22Rv1 (cell line): ENCODE results near the gene FHIT.

ENCODE experiments used
- CTCF ChIP-seq: fragments of 450-650 bp; IDR thresholded peaks from 2 replicates; pipeline ENCODE4 v1.5.1; 2017; ENCODE audit warnings: mild to moderate bottlenecking
- ZFX ChIP-seq: fragments of 450-650 bp; IDR thresholded peaks from 2 replicates; pipeline ENCODE4 v1.6.1; 2017; ENCODE audit warnings: antibody characterized with exemption, borderline replicate concordance

GRCh38 chr3:60262546-60262945, 988.7 kb downstream of the FHIT start:
- TF ChIP-seq CTCF (no peak), ZFX (no peak)
